ENCODE measurements around the gene FAM168B. TPM values are rescaled to one million over a fixed set of nuclear protein-coding genes. Genes with fewer than 3 reads are reported as not detected.

Gene FAM168B
- polyA plus RNA-seq, 1 experiment, result 84.3 TPM

DNA sequence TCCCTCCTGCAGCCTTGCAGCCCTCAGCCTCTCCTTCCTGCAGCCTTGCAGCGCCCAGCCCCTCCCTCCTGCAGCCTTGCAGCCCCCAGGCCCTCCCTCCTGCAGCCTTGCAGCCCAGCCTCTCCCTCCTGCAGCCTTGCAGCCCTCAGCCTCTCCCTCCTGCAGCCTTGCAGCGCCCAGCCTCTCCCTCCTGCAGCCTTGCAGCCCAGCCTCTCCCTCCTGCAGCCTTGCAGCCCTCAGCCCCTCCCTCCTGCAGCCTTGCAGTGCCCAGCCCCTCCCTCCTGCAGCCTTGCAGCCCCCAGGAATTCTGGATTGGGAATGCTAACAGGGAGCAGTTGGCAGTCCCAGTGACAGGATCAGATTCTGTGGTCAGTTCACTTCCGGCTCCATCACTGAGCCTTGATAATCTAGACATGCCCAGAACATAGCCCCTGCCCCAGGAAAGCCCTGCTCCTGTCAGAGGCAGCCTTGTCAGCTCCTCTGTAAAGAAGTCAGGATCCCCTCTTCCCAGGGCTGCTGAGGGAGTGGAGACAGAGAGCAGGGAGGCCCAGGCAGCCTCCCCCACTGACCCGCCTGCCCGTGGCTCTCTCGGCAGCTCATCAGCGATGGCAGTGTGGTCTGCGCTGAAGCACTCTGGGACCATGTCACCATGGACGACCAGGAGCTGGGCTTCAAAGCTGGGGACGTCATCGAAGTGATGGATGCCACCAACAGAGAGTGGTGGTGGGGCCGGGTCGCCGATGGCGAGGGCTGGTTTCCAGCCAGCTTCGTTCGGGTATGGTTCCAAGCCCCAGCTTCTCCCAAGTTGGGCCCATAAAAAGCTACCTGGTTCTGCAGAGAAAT is 54.8 kb downstream of the FAM168B start:
- ChIA-PET CTCF (no interaction called here), POLR2A (no interaction called here)
- Histone ChIP-seq H3K4me3 (ENCODE audit: low read depth, low read length) (no peak overlapping the region), H3K27ac (ENCODE audit: low read depth, low read length) (no peak overlapping the region), H3K9me3 (ENCODE audit: control insufficient read depth, insufficient read depth, low read length) (no peaks in the 10 kb centered on the region; the same call in 1 of the 2 replicates), H3K27me3 (ENCODE audit: control insufficient read depth, insufficient read depth, low read length) (peaks cover 53% of the 10 kb centered on the region)
- DNase-seq (ENCODE audit: low read depth, low spot score), result no peak
- TF ChIP-seq, protein P1, sequence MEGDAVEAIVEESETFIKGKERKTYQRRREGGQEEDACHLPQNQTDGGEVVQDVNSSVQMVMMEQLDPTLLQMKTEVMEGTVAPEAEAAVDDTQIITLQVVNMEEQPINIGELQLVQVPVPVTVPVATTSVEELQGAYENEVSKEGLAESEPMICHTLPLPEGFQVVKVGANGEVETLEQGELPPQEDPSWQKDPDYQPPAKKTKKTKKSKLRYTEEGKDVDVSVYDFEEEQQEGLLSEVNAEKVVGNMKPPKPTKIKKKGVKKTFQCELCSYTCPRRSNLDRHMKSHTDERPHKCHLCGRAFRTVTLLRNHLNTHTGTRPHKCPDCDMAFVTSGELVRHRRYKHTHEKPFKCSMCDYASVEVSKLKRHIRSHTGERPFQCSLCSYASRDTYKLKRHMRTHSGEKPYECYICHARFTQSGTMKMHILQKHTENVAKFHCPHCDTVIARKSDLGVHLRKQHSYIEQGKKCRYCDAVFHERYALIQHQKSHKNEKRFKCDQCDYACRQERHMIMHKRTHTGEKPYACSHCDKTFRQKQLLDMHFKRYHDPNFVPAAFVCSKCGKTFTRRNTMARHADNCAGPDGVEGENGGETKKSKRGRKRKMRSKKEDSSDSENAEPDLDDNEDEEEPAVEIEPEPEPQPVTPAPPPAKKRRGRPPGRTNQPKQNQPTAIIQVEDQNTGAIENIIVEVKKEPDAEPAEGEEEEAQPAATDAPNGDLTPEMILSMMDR (IDR thresholded peaks at IDR 0.05; ENCODE audit: low read depth, low read length), result no peak

DNA sequence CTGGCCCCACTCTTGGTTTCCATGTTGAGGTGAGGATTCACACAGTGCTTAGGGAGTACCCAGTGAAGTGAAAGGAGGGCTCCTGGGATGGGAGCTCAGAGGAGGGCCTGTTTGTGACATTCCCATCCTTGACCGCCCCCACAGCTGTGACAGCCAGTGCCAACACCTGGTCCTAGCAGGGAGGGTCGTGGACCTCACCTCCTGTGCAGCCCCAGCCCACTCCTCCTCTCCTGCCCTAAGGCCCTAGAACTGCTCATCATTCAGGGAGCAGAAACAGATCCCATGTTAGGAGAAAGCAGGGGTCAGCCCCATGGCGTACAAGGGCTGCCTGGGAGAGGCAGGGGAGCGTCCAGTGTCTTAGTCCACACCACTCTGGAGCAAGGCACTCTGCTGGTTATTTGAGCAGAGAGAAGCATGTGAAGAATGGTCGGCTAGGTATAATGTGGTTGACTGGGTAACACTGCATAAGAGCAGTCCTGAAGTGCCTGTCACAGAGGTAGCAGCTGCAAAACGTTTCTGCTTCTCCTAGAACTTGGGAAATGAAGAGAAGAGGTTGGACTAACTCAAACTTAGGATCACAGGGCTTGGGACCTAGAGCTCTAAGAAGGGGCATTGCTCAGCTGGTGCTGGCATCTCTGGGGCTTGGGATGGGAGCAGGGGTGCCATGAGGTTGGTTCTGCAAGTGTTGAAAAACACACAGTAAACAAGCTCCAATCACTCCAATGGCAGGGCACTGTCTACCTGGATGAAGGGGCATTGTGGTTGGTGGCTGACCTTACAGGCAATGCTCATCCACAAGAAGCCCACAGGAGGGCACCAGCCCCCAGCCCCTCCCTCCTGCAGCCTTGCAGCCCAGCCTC is 55.6 kb downstream of the FAM168B start:
- TF ChIP-seq, protein P1 (IDR thresholded peaks at IDR 0.05; ENCODE audit: low read depth, low read length), result no peak
- CTCF ChIA-PET, result no interaction called here
- Histone ChIP-seq H3K9me3 (ENCODE audit: control insufficient read depth, insufficient read depth, low read length) (no peaks in the 10 kb centered on the region; the same call in 1 of the 2 replicates), H3K4me3 (ENCODE audit: low read depth, low read length) (no peak overlapping the region), H3K27me3 (ENCODE audit: control insufficient read depth, insufficient read depth, low read length) (peaks cover 58% of the 10 kb centered on the region), H3K27ac (ENCODE audit: low read depth, low read length) (no peak overlapping the region)
- POLR2A ChIA-PET, result no interaction called here
- no peak for DNase-seq (ENCODE audit: low read depth, low spot score)

DNA sequence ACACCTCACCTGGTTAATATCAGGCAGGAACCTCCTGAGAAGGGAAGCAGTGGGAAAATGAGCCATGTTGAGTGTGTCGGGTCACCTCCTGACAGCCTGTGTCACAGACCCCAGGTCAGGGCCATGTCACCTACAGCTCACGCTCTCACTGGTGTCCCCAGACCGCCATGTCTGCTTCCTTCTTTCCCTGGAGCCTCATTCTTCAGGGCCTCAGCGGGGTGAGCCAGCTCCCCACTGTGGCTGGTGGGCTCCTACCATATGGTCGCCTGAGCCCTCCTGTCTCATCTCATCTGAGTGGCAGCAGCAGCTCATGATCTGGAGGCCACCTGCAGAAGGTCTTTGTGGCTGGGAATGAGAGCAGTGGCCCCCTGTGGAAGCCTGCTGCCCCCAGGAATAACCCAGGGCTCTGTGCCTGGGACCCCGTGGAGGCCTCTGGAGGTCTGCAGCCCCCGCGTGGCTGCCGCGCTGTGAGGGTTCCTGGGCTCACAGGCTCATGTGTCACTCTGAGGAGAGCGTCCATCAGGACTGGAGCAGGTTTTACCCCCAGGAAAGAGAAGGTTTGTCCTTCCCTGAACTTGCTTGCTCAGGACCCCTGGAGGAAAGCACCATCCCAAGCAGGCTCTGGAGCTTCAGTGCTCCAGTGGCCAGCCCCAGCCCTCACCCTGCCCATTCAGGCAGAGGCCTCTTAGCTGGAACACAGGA is 56.4 kb downstream of the FAM168B start:
- DNase-seq (ENCODE audit: low read depth, low spot score), result no peak
- H3K27ac ChIP-seq (ENCODE audit: low read depth, low read length), result no peak overlapping the region
- ChIA-PET POLR2A (no interaction called here), CTCF (no interaction called here)
- H3K4me3 ChIP-seq (ENCODE audit: low read depth, low read length), result no peak overlapping the region
- H3K9me3 ChIP-seq (ENCODE audit: control insufficient read depth, insufficient read depth, low read length), result no peaks in the 10 kb centered on the region; the same call in 1 of the 2 replicates
- TF ChIP-seq, protein P1 (IDR thresholded peaks at IDR 0.05; ENCODE audit: low read depth, low read length), result no peak
- H3K27me3 ChIP-seq (ENCODE audit: control insufficient read depth, insufficient read depth, low read length), result peaks cover 58% of the 10 kb centered on the region

DNA sequence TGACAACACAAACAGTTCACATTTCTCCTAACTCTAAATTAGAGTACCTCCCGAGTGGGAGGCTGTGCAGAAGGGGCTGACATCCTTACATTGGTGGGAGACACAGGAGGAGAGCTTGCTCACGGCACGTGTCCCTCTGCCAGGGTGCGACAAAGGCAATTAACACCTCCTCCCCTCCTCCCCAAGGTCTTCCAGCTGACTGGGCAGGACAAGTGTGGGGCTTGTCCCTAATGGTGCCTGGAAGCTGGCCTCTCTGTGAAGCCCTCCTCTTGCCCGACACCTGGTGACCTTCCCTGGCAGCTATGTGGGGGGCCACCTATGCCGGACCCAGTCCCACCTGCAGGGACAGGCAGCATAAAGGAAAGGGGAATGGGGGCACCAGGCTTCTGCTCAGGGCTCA is 57.0 kb downstream of the FAM168B start:
- ChIA-PET POLR2A (no interaction called here), CTCF (no interaction called here)
- TF ChIP-seq, protein P1 (IDR thresholded peaks at IDR 0.05; ENCODE audit: low read depth, low read length), result no peak
- DNase-seq (ENCODE audit: low read depth, low spot score), result no peak
- Histone ChIP-seq H3K9me3 (ENCODE audit: control insufficient read depth, insufficient read depth, low read length) (no peaks in the 10 kb centered on the region; the same call in 1 of the 2 replicates), H3K27ac (ENCODE audit: low read depth, low read length) (no peak overlapping the region), H3K27me3 (ENCODE audit: control insufficient read depth, insufficient read depth, low read length) (peaks cover 58% of the 10 kb centered on the region), H3K4me3 (ENCODE audit: low read depth, low read length) (no peak overlapping the region)
